ENCODE data around the gene ATG14.

- no peak for TF ChIP-seq TCF12 (IDR thresholded peaks at IDR 0.05; ENCODE audit: low read depth, low read length)
- TF ChIP-seq CREB1 (IDR thresholded peaks at IDR 0.05) = no peak
- no peak for TF ChIP-seq CTCF (IDR thresholded peaks at IDR 0.05; ENCODE audit: control extremely low read depth in 1 of 3, insufficient read depth in 1 of 3, low read depth in 1 of 3, low read length in 3 of 3)
- no peak for TF ChIP-seq HDAC2 (IDR thresholded peaks at IDR 0.05; ENCODE audit: borderline replicate concordance in 1 of 2, low read depth in 2 of 2, low read length in 2 of 2)
- no peak for TF ChIP-seq BCL11A (IDR thresholded peaks at IDR 0.05; ENCODE audit: low read depth in 2 of 2, low read length in 2 of 2)
Observed at GRCh38 chr14:55410876-55411275, 754 bp downstream of the ATG14 start.

Measured in H1 (cell line).